Right forelimb (tissue), 1 donor: ENCODE measurements around the gene TMEM245.
"Not testable (repeated sequence)": the region's sequence is repeated elsewhere in the genome, so short reads cannot be mapped to it uniquely, and the experiment has no call there.

Experiments used
- DNase-seq: peaks from one replicate; pipeline ENCODE4 v3.0.0-alpha.2; 2018

Gene TMEM245

DNA sequence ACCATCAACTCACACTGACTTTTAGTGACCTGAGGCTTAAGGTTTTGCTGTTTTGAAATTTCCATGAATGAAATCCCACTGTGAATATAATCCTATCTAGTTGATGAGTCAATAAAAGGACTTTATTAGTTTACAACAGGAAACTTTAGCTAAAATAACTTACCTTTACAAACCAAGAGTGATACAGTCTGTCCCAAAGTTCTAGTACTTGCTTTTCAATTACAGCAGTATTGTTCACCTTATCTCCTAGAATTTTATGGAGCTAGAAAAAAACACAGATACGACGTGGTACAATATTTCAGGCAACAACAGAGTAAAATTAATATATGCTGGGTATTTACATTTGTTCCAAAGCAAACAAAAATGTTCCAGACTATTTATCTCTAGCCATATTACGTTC lies 59.6 kb downstream of the TMEM245 start:
- DNase-seq: no peak

DNA sequence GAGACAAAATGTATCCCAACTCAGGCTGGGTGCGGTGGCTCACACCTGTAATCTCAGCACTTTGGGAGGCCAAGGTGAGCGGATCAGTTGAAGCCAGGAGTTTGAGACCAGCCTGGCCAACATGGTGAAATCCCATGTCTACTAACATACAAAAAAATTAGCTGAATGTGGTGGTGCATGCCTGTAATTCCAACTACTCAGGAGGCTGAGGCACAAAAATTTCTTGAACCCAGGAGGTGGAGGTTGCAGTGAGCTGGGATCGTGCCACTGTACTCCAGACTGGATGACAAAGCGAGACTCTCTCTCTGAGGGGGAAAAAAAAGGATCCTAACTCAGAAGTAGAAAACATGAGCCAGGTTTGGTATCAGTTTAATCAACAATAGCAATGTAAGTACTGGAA lies 66.6 kb downstream of the TMEM245 start:
- DNase-seq: not testable (repeated sequence)

GRCh38 chr9:109052416-109052815 lies 67.3 kb downstream of the TMEM245 start:
- no peak for DNase-seq

GRCh38 chr9:109051733-109052132 lies 68.0 kb downstream of the TMEM245 start:
- DNase-seq: no peak

- DNase-seq: no peak
Observed at GRCh38 chr9:109050444-109050843, 69.3 kb downstream of the TMEM245 start.

DNA sequence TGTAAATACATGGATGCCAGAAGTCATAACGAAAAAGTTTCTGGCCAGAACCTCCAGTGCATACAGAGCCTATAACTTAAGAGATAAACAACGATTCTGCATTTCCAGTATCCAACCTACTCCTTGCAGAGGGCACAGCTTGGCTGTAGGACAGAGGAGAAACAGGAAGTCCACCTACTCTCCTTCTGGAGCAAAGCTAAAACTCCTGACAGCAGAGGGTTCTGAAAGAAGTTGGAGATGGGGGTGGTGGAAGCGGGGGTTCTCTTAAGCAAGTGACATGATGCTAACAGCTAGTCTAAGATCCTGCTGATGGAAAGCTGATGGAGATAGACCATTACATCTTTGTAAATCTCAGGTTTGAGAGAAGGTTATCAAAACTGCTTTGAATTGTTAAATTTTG lies 70.9 kb downstream of the TMEM245 start:
- DNase-seq: no peak

- no peak for DNase-seq
Observed at GRCh38 chr9:109047259-109047658, 72.5 kb downstream of the TMEM245 start.

DNA sequence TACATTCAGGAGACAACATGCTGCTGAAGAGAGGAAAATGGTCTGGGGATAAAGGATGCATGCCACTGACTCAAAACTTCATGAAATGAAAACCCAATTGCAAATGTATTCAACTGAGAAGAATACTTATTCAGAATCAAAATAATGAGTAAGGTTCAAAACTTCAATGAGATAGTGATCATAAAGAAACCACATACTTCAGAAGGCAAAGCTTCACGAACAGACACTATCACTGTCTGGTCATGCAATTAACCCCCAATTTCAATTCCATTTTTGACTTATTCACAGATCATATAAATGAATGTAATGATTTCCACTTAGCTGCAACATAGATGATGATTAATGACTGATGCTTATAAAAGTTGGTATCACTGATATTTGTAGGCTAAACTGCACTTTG lies 73.4 kb downstream of the TMEM245 start:
- DNase-seq: no peak

DNA sequence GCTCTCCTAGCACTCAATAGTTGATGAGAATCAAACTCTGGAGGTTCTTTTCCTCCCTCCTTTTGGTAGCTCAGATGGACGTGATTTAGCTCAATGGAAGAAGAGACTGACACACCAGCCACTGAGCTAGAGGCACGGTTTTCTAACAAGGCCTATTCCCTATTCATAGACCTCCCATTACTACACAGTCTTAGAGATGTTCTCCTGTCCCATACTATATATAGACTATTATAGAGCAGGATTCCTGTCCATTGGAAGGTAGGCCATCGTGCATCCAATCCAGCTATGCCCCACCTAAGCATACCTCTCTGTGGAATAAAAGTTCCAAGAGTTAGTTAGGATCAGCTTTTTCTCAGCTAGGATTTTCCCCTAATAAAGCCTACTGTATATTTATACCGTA lies 76.2 kb downstream of the TMEM245 start:
- no peak for DNase-seq

DNA sequence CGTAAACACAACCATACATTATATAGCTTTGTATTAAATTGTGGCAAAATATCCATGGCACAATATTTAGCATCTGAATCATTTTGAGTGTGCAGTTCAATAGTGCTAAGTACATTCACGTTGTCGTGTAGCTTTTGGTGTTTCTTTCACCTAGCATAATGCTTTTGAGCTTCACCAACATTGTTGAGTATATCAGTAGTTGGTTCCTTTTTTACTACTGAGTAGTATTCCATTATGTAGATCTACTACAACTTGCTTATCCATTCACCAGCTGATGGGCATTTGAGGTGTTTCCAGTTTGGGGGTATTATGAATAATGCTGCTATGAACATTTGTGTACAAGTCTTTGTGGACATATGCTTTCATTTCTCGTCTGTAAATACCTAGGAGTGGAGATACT lies 79.2 kb downstream of the TMEM245 start:
- DNase-seq: no peak

DNA sequence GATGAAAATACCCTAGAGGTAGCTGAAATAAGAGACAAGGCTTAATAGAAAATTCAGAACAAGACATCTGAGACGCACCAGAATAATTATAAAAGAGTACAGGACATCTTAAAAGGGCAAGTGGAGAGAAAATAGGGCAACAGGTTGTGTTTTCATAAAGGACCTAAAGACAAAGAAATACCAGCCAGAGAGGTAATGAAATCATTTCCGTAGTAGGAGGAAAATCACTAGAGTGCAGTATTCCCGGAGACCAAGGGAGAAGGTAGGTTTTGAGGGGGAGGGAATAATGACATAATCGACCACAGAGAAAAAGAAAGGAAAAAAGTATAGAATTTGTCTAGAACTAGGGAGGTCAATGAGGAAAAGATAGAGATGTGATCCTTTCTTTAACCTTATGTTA lies 80.2 kb downstream of the TMEM245 start:
- DNase-seq: no peak

- DNase-seq: no peak
Observed at GRCh38 chr9:109037946-109038715, 81.6 kb downstream of the TMEM245 start.

DNA sequence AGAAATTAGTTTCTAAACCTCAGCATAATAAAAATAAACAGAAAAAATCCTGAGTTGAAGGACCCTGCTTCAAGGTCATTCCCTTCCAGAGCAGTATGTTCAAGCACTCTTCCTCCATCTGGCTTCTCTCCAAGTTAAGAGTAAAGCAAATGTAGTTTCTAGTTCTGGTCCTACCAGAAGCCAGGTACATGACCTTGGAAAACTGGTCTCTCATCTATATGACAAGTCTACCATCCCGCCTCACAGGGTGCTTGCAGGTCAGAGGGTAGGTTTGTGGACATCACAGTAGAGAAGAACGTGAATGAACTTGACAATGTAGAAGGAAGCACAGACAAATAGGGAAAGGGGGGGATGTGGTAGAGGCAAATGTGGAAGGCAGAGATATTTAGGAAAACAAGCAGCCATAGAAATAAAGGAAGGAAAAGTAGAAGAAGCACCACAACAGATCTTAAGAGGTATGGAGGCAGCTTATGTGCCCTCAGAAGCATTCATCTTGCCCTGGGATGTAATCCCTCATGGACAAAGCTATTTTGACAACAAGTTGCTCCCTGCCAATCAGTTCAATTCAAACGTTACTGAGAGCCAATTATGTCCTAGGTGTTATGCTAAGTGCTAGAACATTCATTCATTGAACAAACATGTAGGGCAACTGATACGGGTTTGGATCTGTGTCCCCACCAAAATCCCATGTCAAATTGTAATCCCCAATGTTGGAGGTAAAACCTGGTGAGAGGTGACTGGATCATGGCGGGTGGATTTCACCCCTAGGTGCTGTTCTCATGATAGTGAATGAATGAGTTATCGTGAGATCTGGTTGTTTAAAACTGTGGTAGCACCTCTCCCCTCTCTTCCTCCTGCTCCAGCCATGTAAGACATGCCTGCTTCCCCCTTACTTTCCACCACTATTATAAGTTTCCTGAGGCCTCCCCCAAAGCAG lies 82.7 kb downstream of the TMEM245 start:
- DNase-seq: no peak

- no peak for DNase-seq
Observed at GRCh38 chr9:109035684-109036423, 83.9 kb downstream of the TMEM245 start.

- DNase-seq: no peak
Observed at GRCh38 chr9:109033941-109034700, 85.6 kb downstream of the TMEM245 start.

DNA sequence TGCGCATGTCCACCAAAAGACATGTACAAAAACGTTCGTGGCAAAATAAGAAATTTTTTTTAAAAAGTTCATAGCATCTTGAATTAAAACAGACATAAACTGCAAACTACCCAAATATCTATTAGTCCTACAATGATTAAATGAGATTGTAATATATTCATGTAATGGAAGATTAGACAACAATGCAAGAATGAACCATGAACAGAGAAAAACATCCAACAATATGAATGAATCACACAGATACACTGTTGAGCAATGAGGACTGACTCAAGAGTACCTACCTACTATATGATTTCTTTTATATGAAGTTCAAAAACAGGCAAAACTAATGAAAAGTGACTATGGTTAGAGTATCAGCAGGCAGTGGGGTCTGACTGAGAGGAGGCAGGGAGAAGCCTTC lies 88.5 kb downstream of the TMEM245 start:
- no peak for DNase-seq

DNA sequence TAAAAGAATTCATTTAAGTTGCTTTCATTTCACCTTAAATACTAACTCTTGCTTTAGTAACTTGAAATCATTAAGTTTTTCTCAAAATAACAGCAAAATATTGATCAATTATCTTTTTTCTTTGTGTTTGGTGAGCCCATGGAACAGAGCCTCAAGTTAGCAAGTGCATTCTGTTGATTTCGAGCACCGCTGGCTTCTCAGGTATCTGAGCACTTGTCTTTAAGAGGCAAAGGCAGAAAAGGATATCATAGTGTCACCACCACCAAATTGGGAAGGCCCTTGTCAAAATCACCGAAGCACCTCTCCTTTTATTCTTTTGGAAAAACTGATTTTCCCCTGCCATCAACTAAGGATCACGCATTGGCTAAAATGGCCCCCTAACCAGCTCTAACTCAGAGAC lies 89.3 kb downstream of the TMEM245 start:
- DNase-seq: no peak

DNA sequence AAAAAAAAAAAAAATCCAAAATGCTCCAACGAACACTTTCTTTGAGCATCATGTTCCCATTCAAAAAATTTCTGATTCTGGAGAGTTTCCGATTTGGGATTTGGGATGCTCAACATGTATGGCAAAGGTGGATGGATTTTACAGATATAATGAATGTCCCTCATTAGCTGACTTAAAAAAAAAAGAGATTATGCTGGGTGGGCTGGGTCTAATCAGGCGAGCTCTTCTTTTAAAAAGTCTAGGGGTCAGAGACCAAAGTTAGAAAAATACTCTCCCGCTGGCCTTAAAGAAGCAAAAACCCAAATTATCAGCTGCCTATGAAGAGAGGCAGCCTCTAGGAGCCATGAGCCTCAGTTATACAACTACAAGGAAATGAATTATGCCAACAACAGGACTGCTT lies 91.3 kb downstream of the TMEM245 start:
- DNase-seq: no peak

GRCh38 chr9:109027176-109027575 lies 92.6 kb downstream of the TMEM245 start:
- DNase-seq: no peak

DNA sequence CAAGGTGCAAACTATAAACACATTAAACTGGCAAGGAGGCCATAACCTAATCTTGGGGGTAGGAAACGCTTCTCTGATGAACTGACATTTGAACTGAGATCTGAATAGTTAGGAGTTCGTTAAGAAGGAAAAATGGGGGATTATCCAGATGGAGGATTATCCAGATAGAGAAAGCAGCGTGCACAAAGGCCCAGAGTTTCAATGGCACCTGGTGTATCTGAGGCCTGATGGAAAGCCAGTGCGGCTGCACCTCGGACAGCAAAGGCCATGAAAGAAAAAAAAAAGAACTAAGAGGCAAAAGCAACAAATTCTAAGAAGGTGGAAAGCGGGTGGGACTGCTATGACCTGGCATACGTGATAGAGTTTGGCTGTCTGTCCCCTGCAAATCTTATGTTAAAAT lies 93.4 kb downstream of the TMEM245 start:
- DNase-seq: no peak

DNA sequence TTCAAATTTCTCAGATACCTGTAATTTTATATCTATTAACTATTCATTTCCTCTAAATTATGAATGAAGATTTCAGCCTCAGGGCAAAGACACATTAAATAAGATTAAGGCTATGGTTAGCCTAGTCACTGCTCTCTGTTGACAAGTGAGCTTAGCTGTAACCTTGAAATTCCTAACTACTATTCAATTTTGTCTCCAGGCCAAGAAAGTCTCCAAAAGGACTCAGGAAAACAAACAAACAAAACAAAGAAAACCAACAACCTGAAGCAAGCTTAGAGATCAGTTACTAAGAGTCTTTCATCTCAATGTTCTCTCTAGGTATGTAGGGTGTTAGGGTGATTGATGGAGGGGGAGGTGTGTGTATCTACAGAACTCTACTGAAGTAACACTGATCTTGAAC lies 96.9 kb downstream of the TMEM245 start:
- DNase-seq: no peak
